ENCODE measurements around the gene MBOAT7. TPM values are rescaled to one million over a fixed set of nuclear protein-coding genes. Genes with fewer than 3 reads are reported as not detected.
"Not testable (repeated sequence)": the region's sequence is repeated elsewhere in the genome, so short reads cannot be mapped to it uniquely, and the experiment has no call there.

The MBOAT7 gene
- total RNA-seq, 8 experiments from 2014 or later = 20.5 to 59.8 (median 30.3) TPM

GRCh38 chr19:54179262-54179852, 10.0 kb downstream of the MBOAT7 start:
- peak in 5 of 8 experiments; percentile 0 to 13 (median 4) for ATAC-seq (replicated peaks in 6 of 8)
- Histone ChIP-seq H3K27ac (peak overlapping the region; percentile 36 to 53), H3K4me3 (no peak overlapping the region), H3K4me1 (replicated peaks in 1 of 2) (peaks cover 25% of the 10 kb centered on the region in 2 donors)
- WGBS, 10 experiments = 25 to 100% (median 56%) methylated on average over 1 to 9 of the region's 10 CpGs; no CpG with 5 or more reads in 3 of the 10 experiments
- in situ Hi-C loops (cut with MboI; ENCODE audit: low pct_unique_long_range_greater_than_20kb in 2 of 9, low sequenced_read_pairs in 9 of 9, unreplicated experiment in 9 of 9) = no loop called here

GRCh38 chr19:54178581-54179261, 10.7 kb downstream of the MBOAT7 start:
- Histone ChIP-seq H3K4me3 (no peak overlapping the region), H3K4me1 (replicated peaks in 1 of 2) (peaks cover 25% of the 10 kb centered on the region in 2 donors), H3K27ac (peak overlapping the region; percentile 36 to 53)
- ATAC-seq (replicated peaks in 6 of 8) = peak in 2 of 8 experiments; percentile 13 to 28
- 25 to 80% (median 57%) methylated on average over 1 to 11 of the region's 23 CpGs; no CpG with 5 or more reads in 3 of the 10 experiments for WGBS, 10 experiments
- in situ Hi-C loops (cut with MboI; ENCODE audit: low pct_unique_long_range_greater_than_20kb in 2 of 9, low sequenced_read_pairs in 9 of 9, unreplicated experiment in 9 of 9) = no loop called here

- no peak overlapping the region for H3K27ac ChIP-seq
- peak in 5 of 8 experiments; percentile 10 to 20 (median 16) for ATAC-seq (replicated peaks in 6 of 8)
- in situ Hi-C loops (cut with MboI; ENCODE audit: low pct_unique_long_range_greater_than_20kb in 2 of 9, low sequenced_read_pairs in 9 of 9, unreplicated experiment in 9 of 9) = no loop called here
- WGBS, 10 experiments = 19 to 60% (median 34%) methylated on average over 2 to 7 of the region's 25 CpGs; no CpG with 5 or more reads in 6 of the 10 experiments
- no peak overlapping the region for H3K4me3 ChIP-seq
- peaks cover 11 to 18% of the 10 kb centered on the region in 2 donors for H3K4me1 ChIP-seq (replicated peaks in 1 of 2)
Measured at GRCh38 chr19:54173951-54174834, 15.2 kb downstream of the MBOAT7 start.

- 63 to 100% (median 66%) methylated on average over 1 to 8 of the region's 15 CpGs; no CpG with 5 or more reads in 7 of the 10 experiments for WGBS, 10 experiments
- Histone ChIP-seq H3K27ac (no peak overlapping the region), H3K4me3 (no peak overlapping the region), H3K4me1 (replicated peaks in 1 of 2) (peaks cover 2 to 11% of the 10 kb centered on the region in 2 donors)
- ATAC-seq (replicated peaks in 6 of 8) = no peak
- in situ Hi-C loops (cut with MboI; ENCODE audit: low pct_unique_long_range_greater_than_20kb in 2 of 9, low sequenced_read_pairs in 9 of 9, unreplicated experiment in 9 of 9) = no loop called here
Measured at GRCh38 chr19:54173359-54173699, 16.1 kb downstream of the MBOAT7 start.

- ATAC-seq (replicated peaks in 6 of 8) = peak in 6 of 8 experiments; percentile 3 to 29 (median 15)
- Histone ChIP-seq H3K4me1 (replicated peaks in 1 of 2) (peaks cover 0 to 9% of the 10 kb centered on the region in 2 donors), H3K4me3 (no peak within 1 kb of the TSS), H3K27ac (no peak within 1 kb of the TSS)
- 0 to 50% (median 20%) methylated on average over 1 to 3 of the region's 13 CpGs; no CpG with 5 or more reads in 6 of the 10 experiments for WGBS, 10 experiments
- in situ Hi-C loops (cut with MboI; ENCODE audit: low pct_unique_long_range_greater_than_20kb in 2 of 9, low sequenced_read_pairs in 9 of 9, unreplicated experiment in 9 of 9) = no loop called here
Measured at GRCh38 chr19:54172471-54173358, 16.7 kb downstream of the MBOAT7 start, which contains the start of gene TMC4. TMC4 (minus strand) TSS chr19:54173160; CDS start chr19:54173117, 43 bp downstream.

- H3K4me1 ChIP-seq (replicated peaks in 1 of 2); ATAC-seq (replicated peaks in 6 of 8); H3K27ac ChIP-seq; H3K4me3 ChIP-seq; in situ Hi-C loops (cut with MboI; ENCODE audit: low pct_unique_long_range_greater_than_20kb in 2 of 9, low sequenced_read_pairs in 9 of 9, unreplicated experiment in 9 of 9): not testable (repeated sequence)
- 60 to 94% (median 72%) methylated on average over 1 to 5 of the region's 23 CpGs; no CpG with 5 or more reads in 4 of the 10 experiments for WGBS, 10 experiments
Measured at GRCh38 chr19:54171736-54172431, 17.5 kb downstream of the MBOAT7 start.

- H3K27ac ChIP-seq = no peak overlapping the region
- no peak overlapping the region for H3K4me3 ChIP-seq
- in situ Hi-C loops (cut with MboI; ENCODE audit: low pct_unique_long_range_greater_than_20kb in 2 of 9, low sequenced_read_pairs in 9 of 9, unreplicated experiment in 9 of 9) = loop anchor here in 1 of 9 experiments (10.0 kb wide), 1 partner anchor 66 kb away; no protein-coding TSS in a partner anchor
- 38 to 100% (median 50%) methylated on average over 1 to 4 of the region's 21 CpGs; no CpG with 5 or more reads in 6 of the 10 experiments for WGBS, 10 experiments
- ATAC-seq (replicated peaks in 6 of 8) = no peak
- H3K4me1 ChIP-seq (replicated peaks in 1 of 2) = peaks cover 0 to 9% of the 10 kb centered on the region in 2 donors
Measured at GRCh38 chr19:54169149-54169740, 20.1 kb downstream of the MBOAT7 start.

- ATAC-seq (replicated peaks in 6 of 8) = peak; percentile 72 to 96 (median 92)
- in situ Hi-C loops (cut with MboI; ENCODE audit: low pct_unique_long_range_greater_than_20kb in 2 of 9, low sequenced_read_pairs in 9 of 9, unreplicated experiment in 9 of 9) = loop anchor here in 1 of 9 experiments (10.0 kb wide), 1 partner anchor 66 kb away; no protein-coding TSS in a partner anchor
- Histone ChIP-seq H3K4me3 (no peak overlapping the region), H3K4me1 (replicated peaks in 1 of 2) (peaks cover 0 to 9% of the 10 kb centered on the region in 2 donors), H3K27ac (no peak overlapping the region)
- WGBS, 10 experiments = 1 to 40% (median 5%) methylated on average over 2 to 9 of the region's 25 CpGs; no CpG with 5 or more reads in 5 of the 10 experiments
Measured at GRCh38 chr19:54168174-54168917, 21.0 kb downstream of the MBOAT7 start.

GRCh38 chr19:54165222-54165621, 24.2 kb downstream of the MBOAT7 start:
- in situ Hi-C loops (cut with MboI; ENCODE audit: low pct_unique_long_range_greater_than_20kb in 2 of 9, low sequenced_read_pairs in 9 of 9, unreplicated experiment in 9 of 9) = loop anchor here in 1 of 9 experiments (10.0 kb wide), 1 partner anchor 70 kb away; no protein-coding TSS in a partner anchor
- WGBS, 10 experiments = 80 to 100% (median 91%) methylated on average over 2 to 14 of the region's 25 CpGs; no CpG with 5 or more reads in 5 of the 10 experiments
- Histone ChIP-seq H3K27ac (no peak overlapping the region), H3K4me1 (replicated peaks in 1 of 2) (peaks cover 2 to 14% of the 10 kb centered on the region in 2 donors), H3K4me3 (no peak overlapping the region)
- ATAC-seq (replicated peaks in 6 of 8) = no peak

GRCh38 chr19:54164369-54165068, 24.9 kb downstream of the MBOAT7 start:
- 0 to 72% (median 17%) methylated on average over 2 to 14 of the region's 37 CpGs; no CpG with 5 or more reads in 2 of the 10 experiments for WGBS, 10 experiments
- in situ Hi-C loops (cut with MboI; ENCODE audit: low pct_unique_long_range_greater_than_20kb in 2 of 9, low sequenced_read_pairs in 9 of 9, unreplicated experiment in 9 of 9) = loop anchor here in 1 of 9 experiments (10.0 kb wide), 1 partner anchor 70 kb away; no protein-coding TSS in a partner anchor
- H3K4me3 ChIP-seq = peak overlapping the region in 3 of 5 donors; percentile 3 to 25 (median 9)
- peak in 4 of 8 experiments; percentile 13 to 36 (median 24) for ATAC-seq (replicated peaks in 6 of 8)
- H3K27ac ChIP-seq = no peak overlapping the region
- peaks cover 2 to 14% of the 10 kb centered on the region in 2 donors for H3K4me1 ChIP-seq (replicated peaks in 1 of 2)

Measured in motor neuron (in vitro differentiated cells).